HG03432 (cell line): ENCODE data around the gene TMEM184B.

ENCODE experiments used
- ATAC-seq: cut with Tn5 transposase; IDR thresholded peaks from one replicate; pipeline ENCODE4 v1.9.1; 2021; ENCODE audit warnings: mild to moderate bottlenecking, moderate library complexity; ENCODE audit not compliant: unreplicated experiment

The TMEM184B gene

DNA sequence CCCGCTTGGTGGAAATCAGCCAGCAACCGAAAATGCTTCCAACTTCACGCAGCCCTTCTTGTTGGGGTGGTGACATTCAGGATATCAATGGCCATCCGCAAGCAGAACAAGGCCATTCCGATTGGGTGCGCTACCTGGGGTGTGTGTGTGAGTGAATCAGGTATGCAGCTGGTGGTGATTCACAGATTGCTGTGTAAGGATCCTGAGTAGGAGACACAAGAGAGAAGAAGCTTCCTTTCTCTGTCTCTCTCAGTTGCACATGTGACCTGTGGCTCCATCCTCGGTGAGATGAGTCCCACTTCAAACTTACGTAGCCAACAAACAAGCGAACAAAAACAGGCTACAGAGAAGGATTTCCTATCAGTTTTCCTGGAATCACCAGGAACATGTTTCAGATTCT, 9.6 kb upstream of the TMEM184B start:
- no peak for ATAC-seq

DNA sequence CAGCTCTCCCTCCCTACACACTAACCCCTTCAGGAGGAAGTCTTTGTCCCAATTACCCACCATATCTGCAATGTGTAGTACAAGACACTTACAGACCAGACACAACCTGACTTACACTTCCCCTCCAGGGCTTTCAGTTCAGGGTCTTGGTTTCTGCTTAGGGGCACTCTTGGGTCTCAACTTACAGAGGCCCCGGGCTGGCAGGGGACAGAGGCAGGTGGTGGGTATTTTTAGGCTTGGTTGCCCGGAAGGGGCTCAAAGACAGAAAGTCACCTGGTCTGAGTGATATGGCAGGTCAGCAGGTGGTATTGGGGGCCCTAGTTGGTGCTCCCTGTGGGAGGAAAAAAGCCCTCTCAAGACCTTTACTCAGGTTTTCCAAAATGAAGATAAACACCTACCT, 3.4 kb upstream of the TMEM184B start:
- ATAC-seq = no peak

DNA sequence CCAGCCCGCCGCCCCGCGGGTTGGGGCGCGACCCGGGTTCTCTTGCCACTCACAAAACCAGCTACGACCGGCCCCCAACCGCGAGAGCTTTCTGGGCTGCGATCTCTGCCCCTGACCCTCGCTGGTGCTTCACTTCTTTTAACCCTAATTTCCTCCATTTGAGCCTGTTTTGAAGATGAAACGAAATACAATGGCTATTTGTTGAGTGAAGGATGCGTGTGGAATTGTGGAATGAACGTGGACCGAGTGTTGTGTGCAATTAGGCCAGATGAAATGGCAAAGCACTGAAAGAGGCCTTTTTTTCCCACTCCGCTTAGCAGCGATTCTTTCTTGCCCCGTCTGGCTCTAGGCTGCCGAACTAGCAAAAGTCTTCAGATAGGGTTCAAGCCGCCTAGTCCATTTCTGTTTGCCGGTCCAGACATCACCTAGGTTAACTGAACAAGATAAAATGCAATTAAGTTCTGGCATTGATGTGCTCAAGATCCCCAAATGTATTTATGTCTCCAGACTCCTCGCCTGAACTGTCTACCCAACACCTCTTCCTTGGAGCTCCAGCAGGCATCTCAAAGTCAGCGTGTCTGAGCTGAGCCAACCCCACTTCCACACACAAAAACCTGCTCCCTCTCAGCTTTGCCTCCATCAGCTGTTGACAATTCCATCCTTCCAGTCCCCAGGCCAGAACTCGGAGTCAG, 471 bp upstream of the TMEM184B start:
- ATAC-seq = no peak

- ATAC-seq = peak; percentile 6
Measured at GRCh38 chr22:38271927-38272372, 860 bp downstream of the TMEM184B start.

DNA sequence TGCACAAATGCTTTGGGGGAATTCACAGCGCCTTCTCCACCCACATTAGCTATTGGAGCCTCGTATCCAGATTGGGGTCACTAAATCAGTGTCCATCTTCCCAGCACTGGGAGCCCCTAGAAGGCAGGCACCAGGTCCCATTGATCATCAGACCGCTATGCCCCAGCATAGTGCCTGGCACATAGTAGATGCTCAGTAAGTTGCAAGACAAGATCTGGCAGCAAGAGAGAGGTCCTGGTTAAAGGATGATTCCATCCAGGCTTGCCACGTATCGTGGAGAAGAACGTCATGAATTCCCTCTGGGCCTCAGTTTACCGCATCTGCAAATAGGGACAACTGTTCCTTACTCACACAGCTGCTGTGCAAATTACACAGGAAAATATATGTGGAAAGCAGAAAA, 1.7 kb downstream of the TMEM184B start:
- no peak for ATAC-seq

- no peak for ATAC-seq
Measured at GRCh38 chr22:38270091-38270992, 2.5 kb downstream of the TMEM184B start.

DNA sequence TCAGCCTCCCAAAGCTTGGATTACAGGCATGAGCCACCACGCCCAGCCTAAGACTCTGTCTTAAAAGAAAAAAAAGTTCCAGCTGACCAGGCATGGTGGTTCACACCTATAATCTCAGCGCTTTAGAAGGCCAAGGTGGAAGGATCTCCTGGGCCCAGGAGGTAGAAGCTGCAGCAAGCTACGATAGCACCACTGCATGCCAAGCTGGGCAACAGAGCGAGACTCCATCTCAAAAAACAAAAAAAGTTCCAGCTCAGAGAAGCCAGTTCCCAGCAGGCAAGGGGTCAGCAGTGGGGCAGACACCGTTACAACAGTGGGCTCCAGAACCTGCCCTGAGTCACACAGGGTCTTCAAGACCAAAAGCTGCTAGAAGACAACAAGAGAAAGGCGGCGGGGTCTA, 3.3 kb downstream of the TMEM184B start:
- no peak for ATAC-seq

DNA sequence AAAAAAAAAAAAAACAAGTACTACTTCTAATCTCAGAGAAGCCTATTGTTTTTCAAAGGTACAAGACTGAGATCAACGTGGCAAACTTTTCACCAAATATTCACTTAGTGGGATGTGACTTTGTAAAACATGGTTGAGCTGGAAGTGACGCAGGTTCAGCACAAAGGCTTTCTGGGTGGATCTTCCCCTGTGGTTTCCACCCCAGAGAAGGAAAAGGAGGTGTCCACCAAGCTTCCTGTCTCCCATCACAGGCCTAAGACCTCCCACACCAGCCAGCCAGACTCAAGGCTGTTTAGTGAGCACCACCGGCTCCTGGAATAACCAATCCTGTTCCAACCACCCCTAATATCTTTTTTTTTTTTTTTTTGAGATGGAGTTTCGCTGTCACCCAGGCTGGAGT, 5.7 kb downstream of the TMEM184B start:
- no peak for ATAC-seq

DNA sequence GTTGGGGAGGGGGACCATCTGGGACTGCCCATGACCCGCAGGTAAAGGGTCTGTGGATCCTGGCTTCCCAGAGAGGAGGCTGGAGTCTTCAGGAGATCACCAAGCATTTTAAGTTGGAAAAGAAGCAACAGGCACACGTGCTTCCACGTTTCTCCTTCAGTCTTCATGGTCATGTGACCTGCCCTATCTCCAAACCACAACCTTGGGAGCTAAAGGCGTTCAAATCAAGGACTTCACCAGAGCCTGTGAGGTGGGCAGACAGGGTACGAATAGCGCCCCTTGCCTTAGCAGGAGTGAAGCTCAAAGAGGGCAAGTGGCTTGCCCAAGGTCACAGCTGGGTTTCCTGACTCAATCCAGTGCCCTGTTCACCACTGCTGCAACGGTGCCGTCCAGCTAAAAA, 6.7 kb downstream of the TMEM184B start:
- ATAC-seq = no peak

DNA sequence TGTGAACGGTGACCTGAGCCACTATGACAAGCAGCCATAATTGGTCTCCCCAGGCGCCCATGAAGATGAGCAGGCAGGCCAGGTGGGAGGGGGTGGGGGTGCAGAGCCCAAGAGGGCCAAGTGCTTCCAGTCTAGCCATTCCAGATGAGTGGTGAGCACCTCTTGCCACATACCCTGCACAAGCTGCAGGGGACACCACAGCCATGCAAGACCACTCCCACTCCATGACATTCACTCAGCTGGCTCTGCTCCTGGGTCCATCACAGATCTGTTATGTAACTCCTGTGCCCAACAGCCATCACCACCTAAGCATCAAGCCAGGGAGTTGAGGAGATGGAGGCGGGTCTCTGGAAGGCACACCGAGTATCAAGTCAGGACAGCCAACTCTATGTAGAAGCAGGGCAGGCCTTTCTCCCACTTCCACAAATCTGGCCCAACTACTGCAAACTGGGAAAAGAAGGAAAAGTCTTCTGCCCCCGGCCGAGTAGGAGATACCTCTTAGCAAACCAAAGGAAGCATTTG, 8.4 kb downstream of the TMEM184B start:
- ATAC-seq = no peak

DNA sequence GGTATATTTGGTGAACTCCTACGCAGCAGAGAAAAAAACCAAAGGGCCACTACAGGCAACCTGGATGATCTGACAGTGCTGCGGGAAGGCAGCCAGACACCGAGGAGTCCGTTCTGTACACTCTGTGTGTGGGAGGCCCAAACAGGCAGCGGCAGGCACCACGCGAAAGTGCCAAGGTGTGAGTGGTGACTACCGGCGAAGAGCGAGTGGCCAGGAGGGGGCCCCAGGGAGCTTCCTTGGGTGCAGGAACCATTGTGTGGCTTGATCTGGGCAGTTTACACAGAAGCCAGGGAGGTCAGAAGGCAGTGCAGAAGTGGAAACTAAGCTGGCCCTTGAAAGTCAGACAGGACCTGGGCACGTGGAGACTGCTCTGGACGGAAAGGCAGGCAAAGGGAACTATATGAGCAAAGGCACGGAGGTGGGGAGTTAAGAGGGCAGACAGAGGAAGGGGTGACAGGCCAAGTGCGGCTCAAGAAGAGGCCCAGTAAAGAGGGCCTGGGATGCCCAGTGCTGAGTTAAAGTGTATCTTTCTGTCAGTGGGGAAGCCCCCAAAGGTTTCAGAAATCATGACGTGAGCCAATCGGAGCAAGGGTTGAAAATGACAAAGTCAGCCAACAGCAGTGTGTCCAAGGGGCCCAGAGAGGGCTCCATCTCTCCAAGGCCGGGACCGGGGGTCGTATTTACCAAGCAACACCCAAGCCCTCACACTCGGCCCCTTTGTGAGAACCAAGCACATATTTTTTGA, 10.6 kb downstream of the TMEM184B start:
- ATAC-seq = no peak

GRCh38 chr22:38260761-38261681, 11.8 kb downstream of the TMEM184B start:
- ATAC-seq = no peak

DNA sequence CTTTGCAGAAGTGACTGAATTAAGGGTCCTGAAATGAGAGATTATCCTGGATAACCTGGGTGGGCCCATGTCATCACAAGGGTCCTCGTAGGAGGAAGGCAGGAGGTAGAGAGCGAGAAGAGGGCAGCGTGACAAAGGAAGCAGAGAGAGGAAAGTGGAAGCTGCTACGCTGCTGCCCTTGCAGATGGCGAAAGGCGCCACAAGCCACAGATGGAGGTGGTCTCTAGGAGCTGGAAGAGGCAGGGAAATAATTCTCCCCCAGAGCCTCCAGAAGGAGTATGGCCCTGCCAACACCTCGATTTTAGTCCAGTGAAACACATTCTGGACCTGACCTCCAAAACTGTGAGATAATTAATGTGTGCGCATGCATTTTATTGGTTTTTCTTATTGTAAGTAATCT, 13.4 kb downstream of the TMEM184B start:
- no peak for ATAC-seq

DNA sequence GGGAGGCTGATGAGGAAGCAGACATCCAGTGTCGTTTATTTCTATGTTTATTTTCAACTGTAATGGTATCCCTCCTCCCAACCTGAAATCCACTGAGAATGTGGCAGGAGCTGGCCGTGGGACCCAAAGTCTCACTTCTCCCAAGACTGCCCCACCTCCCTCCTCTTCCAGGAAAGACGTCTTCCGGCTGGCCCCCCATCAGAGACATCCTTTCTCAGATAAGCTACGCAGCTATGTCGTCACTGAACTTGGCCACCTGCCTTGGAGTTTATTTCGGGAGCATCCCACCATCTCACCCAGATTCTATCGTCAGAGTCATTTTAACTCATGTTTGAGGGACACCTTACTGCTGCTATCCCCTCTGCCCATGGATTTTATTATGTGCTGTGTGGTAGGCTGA, 13.9 kb downstream of the TMEM184B start:
- no peak for ATAC-seq

- ATAC-seq = no peak
Measured at GRCh38 chr22:38257650-38258250, 15.1 kb downstream of the TMEM184B start.

DNA sequence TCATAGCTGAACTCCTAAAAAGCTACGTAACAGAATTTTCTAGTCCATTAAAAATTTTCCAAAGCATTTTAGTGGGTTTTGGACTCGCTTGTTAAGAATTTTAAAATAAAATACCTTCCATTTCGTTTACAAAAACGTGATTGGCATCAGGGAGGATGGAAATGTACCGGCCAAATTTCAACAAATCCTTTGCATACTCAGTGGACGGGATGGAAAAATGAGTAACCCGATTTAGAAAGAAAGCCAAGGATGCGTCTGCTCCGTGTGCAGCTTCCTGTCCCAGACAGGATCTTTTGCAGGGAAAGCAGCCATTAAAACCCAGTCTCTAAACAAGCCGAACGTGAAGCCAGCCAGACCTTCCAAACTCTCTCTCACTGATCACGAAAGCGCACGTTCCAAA, 15.6 kb downstream of the TMEM184B start:
- ATAC-seq = no peak

- ATAC-seq = no peak
Measured at GRCh38 chr22:38255697-38256096, 17.1 kb downstream of the TMEM184B start.

GRCh38 chr22:38251341-38251692, 21.5 kb downstream of the TMEM184B start:
- ATAC-seq = no peak

DNA sequence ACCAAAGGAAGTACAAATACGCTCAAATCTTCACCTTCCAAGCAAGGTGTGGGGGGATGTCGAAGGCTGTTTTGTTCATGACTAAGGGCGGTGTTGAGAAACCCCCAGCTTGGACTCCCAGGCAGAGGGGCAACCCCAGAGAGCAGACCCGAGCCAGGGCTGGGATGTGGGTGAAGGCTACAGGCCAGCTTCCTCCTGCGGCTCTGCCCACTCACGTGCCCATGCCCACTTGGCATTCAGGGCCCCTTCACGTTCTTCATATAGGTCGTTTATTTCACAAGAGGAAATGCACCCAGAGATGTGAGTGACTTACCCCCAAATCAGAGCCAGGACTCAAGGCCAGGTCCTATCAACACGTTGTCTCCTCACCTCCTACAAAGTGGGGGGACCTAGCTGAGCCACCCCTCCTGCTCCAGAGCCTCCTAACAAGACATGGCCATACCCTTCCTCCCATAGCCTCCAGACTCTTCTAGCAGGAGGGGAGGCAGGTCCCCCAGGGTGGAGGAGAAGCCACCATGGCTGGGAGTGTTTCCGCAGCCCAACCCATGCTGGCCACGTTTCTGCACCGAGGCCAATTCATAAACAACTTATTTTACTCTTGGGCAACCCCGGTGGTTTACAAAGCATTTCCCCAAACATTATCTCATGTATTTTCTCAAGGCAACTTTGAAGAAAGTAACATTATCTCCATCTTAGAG, 22.0 kb downstream of the TMEM184B start:
- no peak for ATAC-seq
